Adipocyte (in vitro differentiated cells): ENCODE data around the gene MAN1B1.

Experiments
- DNase-seq: peaks from one replicate; pipeline ENCODE4 v3.0.0-alpha.2; 2015; ENCODE audit warnings: low read depth
- H3K27me3 ChIP-seq: replicated peaks from 2 replicates; pipeline ENCODE4 v1.7.0; 2013; ENCODE audit warnings: mild to moderate bottlenecking, low read length, moderate library complexity; ENCODE audit not compliant: control insufficient read depth, insufficient read depth
- H3K36me3 ChIP-seq: 2 replicates; pipeline ENCODE4 v1.7.0; 2013; ENCODE audit warnings: low read length, mild to moderate bottlenecking, moderate library complexity; ENCODE audit not compliant: control insufficient read depth, insufficient read depth, severe bottlenecking
- H3K4me1 ChIP-seq: 2 replicates; pipeline ENCODE4 v1.7.0; 2013; ENCODE audit warnings: mild to moderate bottlenecking, low read length, moderate library complexity; ENCODE audit not compliant: control insufficient read depth, insufficient read depth
- H3K4me3 ChIP-seq: 2 replicates; pipeline ENCODE4 v1.7.0; 2013; ENCODE audit warnings: mild to moderate bottlenecking, low read length, moderate library complexity
- H3K9ac ChIP-seq: 2 replicates; pipeline ENCODE4 v1.7.0; 2013; ENCODE audit warnings: mild to moderate bottlenecking, low read length, moderate library complexity
- H3K9me3 ChIP-seq: 2 replicates; pipeline ENCODE4 v1.7.0; 2013; ENCODE audit warnings: mild to moderate bottlenecking, low read length, moderate library complexity; ENCODE audit not compliant: control insufficient read depth

The MAN1B1 gene

DNA sequence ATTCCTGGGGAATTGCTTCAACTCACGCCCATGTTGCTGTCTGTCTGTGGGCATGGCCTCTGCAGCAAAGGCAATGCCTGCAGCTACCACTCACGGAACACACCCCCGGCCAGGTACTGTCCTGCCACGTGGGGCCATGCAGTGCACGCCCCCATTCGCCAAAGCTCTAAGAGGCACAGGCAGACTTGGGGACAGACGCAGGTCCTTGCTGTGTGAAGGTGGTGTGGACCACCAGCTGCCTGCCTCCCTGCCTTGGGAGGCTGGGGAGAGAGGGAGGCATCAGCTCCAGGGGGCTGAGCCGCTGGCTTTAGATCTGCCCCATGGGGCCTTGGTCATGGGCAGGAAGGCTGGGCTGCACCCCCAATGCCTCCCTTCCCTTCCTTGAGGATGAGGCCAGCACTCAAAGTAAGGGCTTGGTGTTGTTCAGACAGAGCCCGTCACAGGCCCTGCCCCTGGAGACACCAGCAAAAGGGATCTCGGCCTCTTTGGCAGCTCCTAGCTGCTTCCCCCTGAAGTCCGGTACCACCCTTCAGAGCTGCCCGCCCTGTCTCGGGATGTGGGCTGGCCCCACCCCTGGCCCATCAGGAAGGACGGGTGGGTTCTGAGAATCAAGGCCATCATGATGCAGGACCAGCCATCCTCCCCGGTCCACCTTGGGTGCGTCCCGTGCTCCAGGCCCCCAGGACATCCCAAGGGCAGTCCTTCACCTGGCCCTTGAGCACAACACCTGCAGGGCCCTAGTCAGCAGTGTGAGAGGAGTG, 54.4 kb downstream of the MAN1B1 start:
- Histone ChIP-seq H3K4me3 (no peak overlapping the region), H3K27me3 (peaks cover 54% of the 10 kb centered on the region), H3K9me3 (no peaks in the 10 kb centered on the region), H3K9ac (no peak overlapping the region), H3K36me3 (no peaks in the 10 kb centered on the region), H3K4me1 (no peaks in the 10 kb centered on the region)
- no peak for DNase-seq

DNA sequence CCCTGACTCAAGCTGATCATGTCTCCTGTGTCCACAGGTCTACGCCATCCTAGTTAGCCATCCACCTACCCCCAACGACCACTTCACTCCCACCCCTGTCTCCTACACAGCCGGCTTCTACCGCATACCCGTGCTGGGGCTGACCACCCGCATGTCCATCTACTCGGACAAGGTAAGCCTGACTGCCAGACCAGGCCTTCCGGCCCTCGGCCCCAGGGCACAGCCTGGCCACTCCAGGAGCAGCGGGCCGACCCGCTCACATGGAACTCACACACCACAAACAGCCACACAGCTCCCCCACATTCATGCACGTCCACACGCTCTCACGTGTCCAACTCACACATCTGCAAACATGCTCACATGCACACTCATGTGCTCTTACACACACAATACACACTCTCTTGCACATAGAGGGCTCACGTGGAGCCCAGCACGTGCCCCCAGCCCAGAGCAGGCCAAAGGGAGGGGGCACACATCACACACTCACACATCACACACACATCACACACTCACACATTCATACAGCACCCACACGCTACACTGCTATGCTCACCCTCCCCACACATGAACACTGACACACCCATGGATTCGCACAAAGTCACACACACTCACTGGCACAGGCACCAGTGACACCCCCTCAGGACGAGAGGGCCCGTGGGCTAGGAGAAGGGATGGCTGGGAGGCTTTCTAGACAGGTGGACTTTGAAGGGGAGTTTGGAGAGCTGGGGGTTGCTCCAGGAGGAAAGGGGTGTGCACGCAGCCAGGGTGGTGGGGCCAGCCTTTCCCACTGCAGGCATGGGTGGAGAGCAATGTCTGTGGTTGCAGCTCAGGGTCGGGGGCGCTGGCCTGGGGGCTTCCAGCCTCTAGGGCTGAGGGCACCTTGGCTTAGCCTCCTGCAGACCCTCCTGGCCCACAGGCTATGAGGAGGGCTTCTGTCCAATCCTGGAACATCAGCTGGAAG, 55.5 kb downstream of the MAN1B1 start:
- Histone ChIP-seq H3K27me3 (peaks cover 55% of the 10 kb centered on the region), H3K9me3 (no peaks in the 10 kb centered on the region), H3K9ac (no peak overlapping the region), H3K4me1 (no peaks in the 10 kb centered on the region), H3K36me3 (no peaks in the 10 kb centered on the region), H3K4me3 (no peak overlapping the region)
- DNase-seq: no peak

DNA sequence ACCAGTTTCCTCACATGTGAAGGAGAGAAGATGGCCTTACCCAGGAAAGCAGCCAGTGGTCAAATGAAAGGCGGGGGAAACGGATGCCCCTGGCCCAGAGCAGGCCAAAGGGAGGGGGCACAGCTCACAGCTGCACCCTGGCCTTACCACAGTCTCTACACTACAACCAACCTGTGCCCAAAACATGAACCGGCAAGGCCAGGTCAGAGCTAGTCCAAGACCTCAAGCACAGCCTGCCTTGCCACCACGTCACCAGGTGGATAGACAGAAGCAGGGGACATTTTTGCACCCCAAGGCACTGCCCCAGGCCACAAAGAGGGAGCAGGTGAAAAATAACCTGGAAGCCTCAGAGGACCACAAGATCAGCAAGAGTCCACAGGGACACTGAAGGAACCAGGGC, 56.7 kb downstream of the MAN1B1 start:
- Histone ChIP-seq H3K4me3 (no peak overlapping the region), H3K27me3 (peaks cover 54% of the 10 kb centered on the region), H3K9me3 (no peaks in the 10 kb centered on the region), H3K4me1 (no peaks in the 10 kb centered on the region), H3K9ac (no peak overlapping the region), H3K36me3 (no peaks in the 10 kb centered on the region)
- DNase-seq: no peak

DNA sequence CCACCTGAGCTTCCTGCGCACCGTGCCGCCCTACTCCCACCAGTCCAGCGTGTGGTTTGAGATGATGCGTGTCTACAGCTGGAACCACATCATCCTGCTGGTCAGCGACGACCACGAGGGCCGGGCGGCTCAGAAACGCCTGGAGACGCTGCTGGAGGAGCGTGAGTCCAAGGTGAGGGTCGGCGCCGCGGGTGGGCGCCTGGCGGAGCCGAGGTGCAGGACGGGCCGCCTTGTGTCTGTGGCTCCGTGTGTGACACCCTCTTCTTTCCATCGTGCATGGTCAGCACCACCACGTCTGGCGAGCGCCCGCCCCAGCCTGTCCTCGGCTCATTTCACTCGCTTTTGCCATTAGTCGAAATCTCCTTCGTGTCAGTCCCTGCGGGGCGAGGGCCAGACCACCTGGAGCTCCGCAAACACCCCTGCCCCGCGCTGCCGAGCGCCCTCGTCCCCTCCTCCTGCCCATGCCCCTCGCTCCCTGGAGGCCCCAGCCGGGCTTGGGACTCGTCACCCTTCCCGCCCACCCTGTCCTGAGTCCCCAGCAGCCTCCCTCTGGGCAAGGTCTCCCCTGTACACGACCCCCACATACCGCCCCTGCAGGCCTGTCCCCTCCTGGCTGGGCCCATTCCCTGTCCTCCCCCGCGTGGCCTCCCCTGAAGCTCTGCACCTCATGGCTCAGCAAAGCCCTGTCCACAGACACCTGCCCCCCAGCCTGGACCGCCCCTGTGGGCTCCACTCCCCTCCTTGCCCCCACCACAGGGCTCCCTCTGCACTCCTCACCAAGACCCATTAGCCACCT, 59.1 kb downstream of the MAN1B1 start:
- Histone ChIP-seq H3K27me3 (peaks cover 38% of the 10 kb centered on the region), H3K36me3 (no peaks in the 10 kb centered on the region), H3K4me3 (no peak overlapping the region), H3K4me1 (no peaks in the 10 kb centered on the region), H3K9me3 (no peaks in the 10 kb centered on the region), H3K9ac (no peak overlapping the region)
- no peak for DNase-seq

DNA sequence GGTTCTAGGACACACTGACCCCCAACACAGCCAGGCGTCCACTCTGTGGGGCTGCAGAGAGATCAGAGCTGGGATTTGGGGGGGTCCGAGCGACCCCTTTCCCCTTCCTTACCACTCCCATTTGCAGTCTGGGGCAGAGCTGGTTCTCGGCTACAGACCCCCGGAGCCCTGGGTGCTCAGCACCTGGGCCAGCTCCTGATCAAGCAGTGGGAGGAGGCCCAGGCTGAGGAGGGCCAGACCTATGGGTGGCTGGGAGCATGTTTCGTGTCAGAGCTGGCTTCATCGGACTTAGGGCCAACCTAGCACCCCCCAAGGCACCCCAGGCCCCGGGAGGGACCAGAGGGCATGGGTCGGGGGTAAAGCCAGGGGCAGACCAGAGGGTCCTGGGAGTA, 59.7 kb downstream of the MAN1B1 start:
- peaks cover 32% of the 10 kb centered on the region for H3K27me3 ChIP-seq
- no peaks in the 10 kb centered on the region for H3K4me1 ChIP-seq
- no peak overlapping the region for H3K4me3 ChIP-seq
- H3K36me3 ChIP-seq: no peaks in the 10 kb centered on the region
- no peak overlapping the region for H3K9ac ChIP-seq
- H3K9me3 ChIP-seq: no peaks in the 10 kb centered on the region
- no peak for DNase-seq

DNA sequence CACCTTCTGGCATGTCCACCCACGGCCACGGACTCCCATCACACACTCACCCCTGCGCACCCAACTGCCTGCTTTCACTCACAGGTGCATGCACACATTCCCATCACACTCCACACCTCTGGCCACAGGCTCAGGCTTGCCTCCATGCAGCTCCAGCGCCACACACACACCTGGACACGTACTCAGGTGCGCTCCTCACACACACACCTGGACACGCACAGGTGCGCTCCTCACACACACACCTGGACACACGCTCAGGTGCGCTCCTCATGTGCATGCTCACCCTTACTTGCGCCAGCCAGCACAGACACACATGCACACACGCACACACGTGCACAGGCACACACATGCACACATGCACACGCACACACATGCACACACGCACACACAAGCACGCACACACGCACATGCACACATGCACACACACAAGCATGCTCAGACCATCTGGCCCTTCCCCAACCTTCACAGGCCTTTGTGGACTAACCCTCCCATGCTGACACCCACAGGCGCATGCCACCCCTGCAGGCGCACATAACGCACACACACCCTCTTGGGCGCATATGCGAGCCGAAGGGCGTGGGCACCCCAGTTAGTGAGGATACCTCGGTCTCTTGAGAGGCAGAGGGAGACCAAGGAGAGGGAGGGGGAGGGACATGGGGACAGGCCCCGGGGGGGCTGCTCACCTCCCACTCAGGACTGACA, 60.5 kb downstream of the MAN1B1 start:
- peaks cover 26% of the 10 kb centered on the region for H3K27me3 ChIP-seq

DNA sequence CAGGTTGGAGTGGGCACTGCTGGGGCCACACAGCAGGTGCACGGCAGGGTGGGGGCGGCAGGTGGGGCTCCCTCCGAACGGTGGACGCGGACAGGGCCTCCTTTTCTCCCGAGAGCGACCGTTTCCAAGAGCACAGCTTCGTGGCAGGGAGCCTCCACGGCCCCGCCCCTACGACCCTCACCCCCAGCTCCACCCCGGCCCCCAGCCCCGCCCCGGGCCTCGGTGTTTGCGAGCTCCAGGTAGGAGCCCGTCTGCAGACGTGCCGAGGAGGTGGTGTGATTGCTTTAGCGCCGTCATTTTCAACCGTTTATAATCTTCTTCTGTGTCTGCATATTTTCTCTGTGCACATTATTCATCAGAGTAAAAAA, 61.0 kb downstream of the MAN1B1 start:
- H3K9ac ChIP-seq: no peak overlapping the region
- no peaks in the 10 kb centered on the region for H3K36me3 ChIP-seq
- peaks cover 21% of the 10 kb centered on the region for H3K27me3 ChIP-seq
- no peaks in the 10 kb centered on the region for H3K4me1 ChIP-seq
- DNase-seq: no peak
- H3K4me3 ChIP-seq: no peak overlapping the region
- no peaks in the 10 kb centered on the region for H3K9me3 ChIP-seq

More for the DNA sequence above, 60.5 kb downstream of the MAN1B1 start:
- no peak for DNase-seq
- Histone ChIP-seq H3K9me3 (no peaks in the 10 kb centered on the region), H3K4me1 (no peaks in the 10 kb centered on the region), H3K4me3 (no peak overlapping the region), H3K36me3 (no peaks in the 10 kb centered on the region), H3K9ac (no peak overlapping the region)

DNA sequence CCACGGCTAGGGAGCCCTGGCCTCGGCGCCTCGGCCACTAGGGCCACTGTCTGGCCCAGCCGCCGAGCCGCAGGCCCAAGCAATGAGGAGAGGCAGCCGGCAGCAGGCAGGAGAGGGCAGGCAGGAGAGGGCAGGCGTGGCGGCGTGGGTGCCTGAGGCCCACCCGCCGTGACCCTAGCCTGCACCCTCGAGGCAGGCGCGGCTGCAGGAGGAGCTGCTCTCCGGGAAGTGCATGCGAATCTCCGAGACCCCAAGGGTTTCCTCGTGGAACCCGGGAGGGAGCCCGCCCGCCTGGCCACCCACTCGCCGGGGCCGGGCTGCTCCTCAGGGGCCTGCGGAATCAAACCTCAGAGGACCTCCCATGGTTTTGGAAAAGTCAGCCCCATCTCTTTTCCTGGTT, 61.5 kb downstream of the MAN1B1 start:
- no peak for DNase-seq
- H3K27me3 ChIP-seq: peaks cover 19% of the 10 kb centered on the region
- H3K36me3 ChIP-seq: no peaks in the 10 kb centered on the region
- no peaks in the 10 kb centered on the region for H3K9me3 ChIP-seq
- H3K4me1 ChIP-seq: no peaks in the 10 kb centered on the region
- H3K4me3 ChIP-seq: no peak overlapping the region
- H3K9ac ChIP-seq: no peak overlapping the region

DNA sequence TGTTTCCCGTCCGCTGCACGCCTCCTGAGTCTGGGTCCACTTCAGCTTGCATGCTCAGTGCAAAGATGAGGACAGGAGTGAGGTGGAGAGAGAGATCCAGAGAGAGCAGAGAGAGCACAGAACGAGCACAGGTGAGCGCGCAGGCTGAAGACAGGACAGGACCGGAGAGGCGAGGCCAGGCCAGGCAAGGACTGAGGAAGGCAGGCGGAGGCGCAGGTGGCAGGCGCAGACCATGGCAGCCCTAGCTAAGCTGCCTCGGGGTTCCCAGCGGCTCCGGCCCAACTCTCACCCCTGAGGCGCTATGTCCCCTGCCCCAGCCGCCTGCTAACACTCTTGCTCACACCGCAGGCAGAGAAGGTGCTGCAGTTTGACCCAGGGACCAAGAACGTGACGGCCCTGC, 61.9 kb downstream of the MAN1B1 start:
- Histone ChIP-seq H3K9ac (no peak overlapping the region), H3K4me1 (no peaks in the 10 kb centered on the region), H3K27me3 (peaks cover 15% of the 10 kb centered on the region), H3K36me3 (no peaks in the 10 kb centered on the region), H3K4me3 (no peak overlapping the region), H3K9me3 (no peaks in the 10 kb centered on the region)
- DNase-seq: no peak

DNA sequence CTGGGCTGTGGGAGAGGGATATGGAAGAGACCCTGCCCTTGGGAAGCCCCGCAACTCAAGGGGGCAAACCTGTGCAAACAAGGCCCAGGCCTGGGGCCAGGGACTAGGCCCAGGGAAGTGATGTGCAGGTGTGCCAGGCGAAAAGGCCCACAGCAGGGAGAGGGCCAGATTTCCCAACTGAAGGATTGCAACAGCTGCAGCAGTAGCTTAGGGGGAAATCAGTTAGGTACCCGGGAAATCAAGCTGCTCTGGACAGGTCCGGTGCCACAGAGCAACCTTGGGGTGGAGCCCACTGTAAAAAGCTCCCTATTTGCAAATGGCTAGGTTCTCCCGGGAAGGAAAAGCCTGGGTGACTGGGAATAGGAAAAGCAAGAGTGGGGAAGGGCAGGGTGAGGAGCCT, 62.6 kb downstream of the MAN1B1 start:
- H3K9ac ChIP-seq: no peak overlapping the region
- no peaks in the 10 kb centered on the region for H3K36me3 ChIP-seq
- no peak overlapping the region for H3K4me3 ChIP-seq
- no peak for DNase-seq
- H3K4me1 ChIP-seq: no peaks in the 10 kb centered on the region
- H3K9me3 ChIP-seq: no peaks in the 10 kb centered on the region
- H3K27me3 ChIP-seq: peaks cover 14% of the 10 kb centered on the region
